Liver (tissue), 3 donors: ENCODE measurements around the gene HOXA7.

Experiments used
- EGR1 ChIP-seq, 2 donors: IDR thresholded peaks; 2 replicates each; pipeline ENCODE4 v1.6.1; 2016 to 2018; ENCODE audit warnings: antibody characterized with exemption in 2 of 2, low read depth in 2 of 2
- FOXA1 ChIP-seq: IDR thresholded peaks from 2 replicates; pipeline ENCODE4 v1.6.1; 2016; ENCODE audit warnings: antibody characterized with exemption
- FOXA2 ChIP-seq: IDR thresholded peaks from 2 replicates; pipeline ENCODE4 v1.6.1; 2016; ENCODE audit warnings: antibody characterized with exemption
- GABPA ChIP-seq, 2 donors: IDR thresholded peaks in 1 of 2; conservative IDR thresholded peaks in 1 of 2; 2 replicates each; pipeline ENCODE4 v1.6.1; 2016; ENCODE audit warnings: antibody characterized with exemption in 2 of 2, mild to moderate bottlenecking in 1 of 2, moderate library complexity in 1 of 2
- HNF4G ChIP-seq: IDR thresholded peaks from 2 replicates; pipeline ENCODE4 v1.6.1; 2016; ENCODE audit warnings: antibody characterized with exemption
- JUND ChIP-seq, 2 donors: IDR thresholded peaks; 2 replicates each; pipeline ENCODE4 v1.6.1; 2016; ENCODE audit warnings: antibody characterized with exemption in 2 of 2
- RAD21 ChIP-seq, 2 donors: IDR thresholded peaks; 2 replicates each; pipeline ENCODE4 v1.6.1; 2016; ENCODE audit warnings: antibody characterized with exemption in 2 of 2, mild to moderate bottlenecking in 2 of 2
- TAF1 ChIP-seq: conservative IDR thresholded peaks from 2 replicates; pipeline ENCODE4 v1.6.1; 2016; ENCODE audit warnings: antibody characterized with exemption, mild to moderate bottlenecking
- YY1 ChIP-seq: IDR thresholded peaks from 2 replicates; pipeline ENCODE4 v1.6.1; 2016; ENCODE audit warnings: antibody characterized with exemption, mild to moderate bottlenecking
- TF ChIP-seq, protein P1 (sequence below): fragments of 150-350 bp; IDR thresholded peaks from 2 replicates; pipeline ENCODE4 v1.5.1; 2017; ENCODE audit warnings: improper control_type of control experiment, low read depth, low read length; ENCODE audit not compliant: missing input control
- TF ChIP-seq, protein P2 (sequence below): IDR thresholded peaks from 2 replicates; pipeline ENCODE4 v1.6.1; 2016; ENCODE audit warnings: antibody characterized with exemption, mild to moderate bottlenecking
- TF ChIP-seq, protein P3 (sequence below): IDR thresholded peaks from 2 replicates; pipeline ENCODE4 v1.6.1; 2016; ENCODE audit warnings: antibody characterized with exemption
- TF ChIP-seq, protein P4 (sequence below): IDR thresholded peaks from 2 replicates; pipeline ENCODE4 v1.6.1; 2016; ENCODE audit warnings: antibody characterized with exemption
- TF ChIP-seq, protein P5 (sequence below): IDR thresholded peaks from 2 replicates; pipeline ENCODE4 v1.6.1; 2016; ENCODE audit warnings: antibody characterized with exemption
- donor health status: healthy.
- donor health status: healthy.

DNA sequence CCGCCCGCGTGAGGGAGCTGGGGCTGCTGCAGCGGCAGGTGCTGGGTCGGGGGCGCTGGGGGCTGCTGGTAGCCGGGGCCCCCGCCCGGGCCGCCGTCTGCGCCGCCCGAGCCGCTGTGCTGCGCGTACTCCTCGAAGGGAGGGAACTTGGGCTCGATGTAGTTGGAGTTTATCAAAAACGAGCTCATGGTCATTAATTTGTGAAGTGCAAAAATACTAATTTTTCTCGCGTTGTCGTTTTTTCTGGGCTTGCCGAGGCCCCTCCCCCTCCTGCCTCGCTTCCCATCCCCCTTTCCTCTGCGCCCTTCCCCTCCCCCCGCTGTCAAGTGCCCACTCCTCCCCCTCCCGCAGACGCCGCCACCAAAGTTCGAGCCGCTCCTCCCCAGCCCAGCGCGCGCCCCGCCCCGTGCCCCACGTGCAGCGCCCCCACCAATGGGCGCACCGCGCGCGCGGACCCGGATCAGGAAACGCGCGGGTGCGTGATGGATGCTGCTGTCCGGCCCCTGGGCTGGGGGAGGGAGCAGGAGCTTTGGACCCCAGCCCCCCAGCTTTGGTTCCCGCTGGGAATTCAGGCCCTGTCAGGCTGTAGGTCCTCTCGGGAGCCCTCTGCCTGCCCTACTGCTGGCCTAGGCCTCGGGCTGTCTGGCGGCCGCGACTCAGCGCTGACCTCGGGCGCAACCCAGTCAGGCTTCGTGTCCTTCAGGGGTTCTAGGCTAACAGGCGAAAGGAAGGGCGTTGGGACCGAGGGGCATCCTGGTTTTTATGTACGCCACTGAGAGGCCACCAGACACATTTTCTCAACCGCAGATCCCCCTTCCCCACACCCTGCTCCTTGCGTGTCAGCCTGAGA, 25.7 kb downstream of the HOXA7 start, which contains the start of gene HOXA4:
- TF ChIP-seq, protein P1, sequence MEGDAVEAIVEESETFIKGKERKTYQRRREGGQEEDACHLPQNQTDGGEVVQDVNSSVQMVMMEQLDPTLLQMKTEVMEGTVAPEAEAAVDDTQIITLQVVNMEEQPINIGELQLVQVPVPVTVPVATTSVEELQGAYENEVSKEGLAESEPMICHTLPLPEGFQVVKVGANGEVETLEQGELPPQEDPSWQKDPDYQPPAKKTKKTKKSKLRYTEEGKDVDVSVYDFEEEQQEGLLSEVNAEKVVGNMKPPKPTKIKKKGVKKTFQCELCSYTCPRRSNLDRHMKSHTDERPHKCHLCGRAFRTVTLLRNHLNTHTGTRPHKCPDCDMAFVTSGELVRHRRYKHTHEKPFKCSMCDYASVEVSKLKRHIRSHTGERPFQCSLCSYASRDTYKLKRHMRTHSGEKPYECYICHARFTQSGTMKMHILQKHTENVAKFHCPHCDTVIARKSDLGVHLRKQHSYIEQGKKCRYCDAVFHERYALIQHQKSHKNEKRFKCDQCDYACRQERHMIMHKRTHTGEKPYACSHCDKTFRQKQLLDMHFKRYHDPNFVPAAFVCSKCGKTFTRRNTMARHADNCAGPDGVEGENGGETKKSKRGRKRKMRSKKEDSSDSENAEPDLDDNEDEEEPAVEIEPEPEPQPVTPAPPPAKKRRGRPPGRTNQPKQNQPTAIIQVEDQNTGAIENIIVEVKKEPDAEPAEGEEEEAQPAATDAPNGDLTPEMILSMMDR: no peak
- TF ChIP-seq FOXA1 (no peak), HNF4G (no peak), GABPA (IDR thresholded peaks at IDR 0.05 in 1 of 2, conservative IDR thresholded peaks at IDR 0.05 in 1 of 2) (no peak), RAD21 (IDR thresholded peaks at IDR 0.05) (no peak), TAF1 (no peak), EGR1 (IDR thresholded peaks at IDR 0.05; ENCODE audit: low read depth in 2 of 2) (no peak), JUND (IDR thresholded peaks at IDR 0.05) (no peak), YY1 (no peak), FOXA2 (no peak)
- TF ChIP-seq, protein P2, sequence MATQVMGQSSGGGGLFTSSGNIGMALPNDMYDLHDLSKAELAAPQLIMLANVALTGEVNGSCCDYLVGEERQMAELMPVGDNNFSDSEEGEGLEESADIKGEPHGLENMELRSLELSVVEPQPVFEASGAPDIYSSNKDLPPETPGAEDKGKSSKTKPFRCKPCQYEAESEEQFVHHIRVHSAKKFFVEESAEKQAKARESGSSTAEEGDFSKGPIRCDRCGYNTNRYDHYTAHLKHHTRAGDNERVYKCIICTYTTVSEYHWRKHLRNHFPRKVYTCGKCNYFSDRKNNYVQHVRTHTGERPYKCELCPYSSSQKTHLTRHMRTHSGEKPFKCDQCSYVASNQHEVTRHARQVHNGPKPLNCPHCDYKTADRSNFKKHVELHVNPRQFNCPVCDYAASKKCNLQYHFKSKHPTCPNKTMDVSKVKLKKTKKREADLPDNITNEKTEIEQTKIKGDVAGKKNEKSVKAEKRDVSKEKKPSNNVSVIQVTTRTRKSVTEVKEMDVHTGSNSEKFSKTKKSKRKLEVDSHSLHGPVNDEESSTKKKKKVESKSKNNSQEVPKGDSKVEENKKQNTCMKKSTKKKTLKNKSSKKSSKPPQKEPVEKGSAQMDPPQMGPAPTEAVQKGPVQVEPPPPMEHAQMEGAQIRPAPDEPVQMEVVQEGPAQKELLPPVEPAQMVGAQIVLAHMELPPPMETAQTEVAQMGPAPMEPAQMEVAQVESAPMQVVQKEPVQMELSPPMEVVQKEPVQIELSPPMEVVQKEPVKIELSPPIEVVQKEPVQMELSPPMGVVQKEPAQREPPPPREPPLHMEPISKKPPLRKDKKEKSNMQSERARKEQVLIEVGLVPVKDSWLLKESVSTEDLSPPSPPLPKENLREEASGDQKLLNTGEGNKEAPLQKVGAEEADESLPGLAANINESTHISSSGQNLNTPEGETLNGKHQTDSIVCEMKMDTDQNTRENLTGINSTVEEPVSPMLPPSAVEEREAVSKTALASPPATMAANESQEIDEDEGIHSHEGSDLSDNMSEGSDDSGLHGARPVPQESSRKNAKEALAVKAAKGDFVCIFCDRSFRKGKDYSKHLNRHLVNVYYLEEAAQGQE: no peak
- TF ChIP-seq, protein P3, sequence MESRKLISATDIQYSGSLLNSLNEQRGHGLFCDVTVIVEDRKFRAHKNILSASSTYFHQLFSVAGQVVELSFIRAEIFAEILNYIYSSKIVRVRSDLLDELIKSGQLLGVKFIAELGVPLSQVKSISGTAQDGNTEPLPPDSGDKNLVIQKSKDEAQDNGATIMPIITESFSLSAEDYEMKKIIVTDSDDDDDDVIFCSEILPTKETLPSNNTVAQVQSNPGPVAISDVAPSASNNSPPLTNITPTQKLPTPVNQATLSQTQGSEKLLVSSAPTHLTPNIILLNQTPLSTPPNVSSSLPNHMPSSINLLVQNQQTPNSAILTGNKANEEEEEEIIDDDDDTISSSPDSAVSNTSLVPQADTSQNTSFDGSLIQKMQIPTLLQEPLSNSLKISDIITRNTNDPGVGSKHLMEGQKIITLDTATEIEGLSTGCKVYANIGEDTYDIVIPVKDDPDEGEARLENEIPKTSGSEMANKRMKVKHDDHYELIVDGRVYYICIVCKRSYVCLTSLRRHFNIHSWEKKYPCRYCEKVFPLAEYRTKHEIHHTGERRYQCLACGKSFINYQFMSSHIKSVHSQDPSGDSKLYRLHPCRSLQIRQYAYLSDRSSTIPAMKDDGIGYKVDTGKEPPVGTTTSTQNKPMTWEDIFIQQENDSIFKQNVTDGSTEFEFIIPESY: no peak
- TF ChIP-seq, protein P4, sequence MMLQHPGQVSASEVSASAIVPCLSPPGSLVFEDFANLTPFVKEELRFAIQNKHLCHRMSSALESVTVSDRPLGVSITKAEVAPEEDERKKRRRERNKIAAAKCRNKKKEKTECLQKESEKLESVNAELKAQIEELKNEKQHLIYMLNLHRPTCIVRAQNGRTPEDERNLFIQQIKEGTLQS: no peak
- TF ChIP-seq, protein P5, sequence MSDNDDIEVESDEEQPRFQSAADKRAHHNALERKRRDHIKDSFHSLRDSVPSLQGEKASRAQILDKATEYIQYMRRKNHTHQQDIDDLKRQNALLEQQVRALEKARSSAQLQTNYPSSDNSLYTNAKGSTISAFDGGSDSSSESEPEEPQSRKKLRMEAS: no peak
